Suprapubic skin (tissue), 4 donors: Measurements from ENCODE around the gene PPM1M. TPM values are rescaled to one million over a fixed set of nuclear protein-coding genes. Genes with fewer than 3 reads are reported as not detected.

ENCODE experiments used
- DNase-seq, 2 donors: peaks; one replicate each; pipeline ENCODE4 v3.0.0-alpha.2; 2019; ENCODE audit warnings: low spot score in 2 of 2
- H3K27ac ChIP-seq: fragments of 200-600 bp; sonication (generic); one replicate; pipeline ENCODE4 v1.5.1; 2019
- H3K27me3 ChIP-seq: fragments of 200-600 bp; sonication (generic); one replicate; pipeline ENCODE4 v1.5.1; 2019
- H3K36me3 ChIP-seq: fragments of 200-600 bp; sonication (generic); one replicate; pipeline ENCODE4 v1.5.1; 2019
- H3K4me1 ChIP-seq: fragments of 200-600 bp; sonication (generic); one replicate; pipeline ENCODE4 v1.5.1; 2019
- H3K4me3 ChIP-seq: fragments of 200-600 bp; sonication (generic); one replicate; pipeline ENCODE4 v1.5.1; 2019; ENCODE audit warnings: mild to moderate bottlenecking
- H3K9me3 ChIP-seq: fragments of 200-600 bp; sonication (generic); one replicate; pipeline ENCODE4 v1.5.1; 2019
- EP300 ChIP-seq: sonication (generic); formaldehyde crosslinking; IDR thresholded peaks from one replicate; pipeline ENCODE4 v1.6.1; 2017; ENCODE audit warnings: antibody characterized with exemption
- POLR2A ChIP-seq, 2 donors: fragments of 450-650 bp; IDR thresholded peaks; one replicate each; pipeline ENCODE4 v1.6.1; 2017; ENCODE audit warnings: antibody characterized with exemption in 2 of 2, mild to moderate bottlenecking in 2 of 2, moderate library complexity in 2 of 2
- POLR2AphosphoS5 ChIP-seq, 3 donors: sonication (generic); formaldehyde crosslinking; IDR thresholded peaks; one replicate each; pipeline ENCODE4 v1.6.1; 2017; ENCODE audit warnings: antibody characterized with exemption in 3 of 3
- WGBS: methylation state at CpG from one replicate; pipeline ENCODE4 v1.1.5; 2018; 5-methylcytosine and 5-hydroxymethylcytosine counted together
- total RNA-seq, 4 donors: library from RNA; depleted of rRNA; stranded (reverse); fragments of >200 nt; gene quantifications; one replicate each; pipeline ENCODE4 v1.1.0, GENCODE V29; 2016
- TF ChIP-seq, protein P1 (sequence below), 2 donors: fragments of 200-600 bp in 1 of 2; fragments of 450-650 bp in 1 of 2; sonication (generic) in 1 of 2; IDR thresholded peaks; one replicate each; pipeline ENCODE4 v1.5.1; 2016 to 2019; ENCODE audit warnings: antibody characterized with exemption in 2 of 2, mild to moderate bottlenecking in 1 of 2, moderate library complexity in 1 of 2

The PPM1M gene
- total RNA-seq, 4 donors from 2014 or later: 10.0 to 17.5 (median 11.3) TPM

GRCh38 chr3:52227766-52228165 is 17.8 kb upstream of the PPM1M start:
- 86% methylated on average over 7 of the region's 7 CpGs for WGBS
- DNase-seq: no peak
- Histone ChIP-seq H3K9me3 (no peaks in the 10 kb centered on the region), H3K4me3 (no peak overlapping the region), H3K36me3 (peaks cover 50% of the 10 kb centered on the region), H3K4me1 (peaks cover under 1% of the 10 kb centered on the region), H3K27me3 (no peaks in the 10 kb centered on the region), H3K27ac (no peak overlapping the region)
- TF ChIP-seq POLR2A (IDR thresholded peaks at IDR 0.05): no peak

DNA sequence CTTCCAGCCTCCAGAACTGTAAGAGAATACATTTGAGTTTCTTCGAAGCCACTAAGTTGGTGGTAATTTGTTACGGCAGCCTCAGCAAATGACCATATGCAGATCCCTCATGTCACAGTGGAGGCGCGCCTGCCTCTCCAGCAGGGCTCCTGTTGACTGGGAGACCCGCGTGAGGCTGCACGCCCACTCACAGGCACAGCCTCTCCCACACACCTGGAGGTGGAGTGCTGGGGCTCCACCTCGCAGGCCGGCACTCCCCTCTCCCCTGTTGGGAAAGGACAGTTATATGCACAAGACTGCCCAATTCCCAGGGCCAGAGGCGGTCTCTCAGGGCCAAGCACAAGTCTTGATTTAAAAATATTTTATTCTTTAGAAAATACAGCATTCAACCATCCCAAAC is 17.3 kb upstream of the PPM1M start:
- TF ChIP-seq, protein P1, sequence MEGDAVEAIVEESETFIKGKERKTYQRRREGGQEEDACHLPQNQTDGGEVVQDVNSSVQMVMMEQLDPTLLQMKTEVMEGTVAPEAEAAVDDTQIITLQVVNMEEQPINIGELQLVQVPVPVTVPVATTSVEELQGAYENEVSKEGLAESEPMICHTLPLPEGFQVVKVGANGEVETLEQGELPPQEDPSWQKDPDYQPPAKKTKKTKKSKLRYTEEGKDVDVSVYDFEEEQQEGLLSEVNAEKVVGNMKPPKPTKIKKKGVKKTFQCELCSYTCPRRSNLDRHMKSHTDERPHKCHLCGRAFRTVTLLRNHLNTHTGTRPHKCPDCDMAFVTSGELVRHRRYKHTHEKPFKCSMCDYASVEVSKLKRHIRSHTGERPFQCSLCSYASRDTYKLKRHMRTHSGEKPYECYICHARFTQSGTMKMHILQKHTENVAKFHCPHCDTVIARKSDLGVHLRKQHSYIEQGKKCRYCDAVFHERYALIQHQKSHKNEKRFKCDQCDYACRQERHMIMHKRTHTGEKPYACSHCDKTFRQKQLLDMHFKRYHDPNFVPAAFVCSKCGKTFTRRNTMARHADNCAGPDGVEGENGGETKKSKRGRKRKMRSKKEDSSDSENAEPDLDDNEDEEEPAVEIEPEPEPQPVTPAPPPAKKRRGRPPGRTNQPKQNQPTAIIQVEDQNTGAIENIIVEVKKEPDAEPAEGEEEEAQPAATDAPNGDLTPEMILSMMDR (IDR thresholded peaks at IDR 0.05): no peak
- TF ChIP-seq POLR2AphosphoS5 (IDR thresholded peaks at IDR 0.05): no peak
- no peak for TF ChIP-seq EP300
- no peak for TF ChIP-seq POLR2A (IDR thresholded peaks at IDR 0.05)
- Histone ChIP-seq H3K4me3 (no peak overlapping the region), H3K27ac (no peak overlapping the region), H3K27me3 (no peaks in the 10 kb centered on the region), H3K36me3 (peaks cover 54% of the 10 kb centered on the region), H3K4me1 (peaks cover 4% of the 10 kb centered on the region), H3K9me3 (no peaks in the 10 kb centered on the region)
- no peak for DNase-seq
- WGBS: 89% methylated on average over 3 of the region's 10 CpGs

- H3K36me3 ChIP-seq: peaks cover 54% of the 10 kb centered on the region
Observed at GRCh38 chr3:52228751-52229291, 16.7 kb upstream of the PPM1M start.

GRCh38 chr3:52229656-52230055 is 15.9 kb upstream of the PPM1M start:
- TF ChIP-seq, protein P1 (IDR thresholded peaks at IDR 0.05): no peak
- TF ChIP-seq POLR2AphosphoS5 (IDR thresholded peaks at IDR 0.05): no peak
- no peak for TF ChIP-seq POLR2A (IDR thresholded peaks at IDR 0.05)
- no peak for TF ChIP-seq EP300
- no peak for DNase-seq
- H3K9me3 ChIP-seq: no peaks in the 10 kb centered on the region
- H3K27ac ChIP-seq: no peak overlapping the region
- peaks cover 4% of the 10 kb centered on the region for H3K4me1 ChIP-seq
- 98% methylated on average over 10 of the region's 13 CpGs for WGBS
- peaks cover 62% of the 10 kb centered on the region for H3K36me3 ChIP-seq
- H3K27me3 ChIP-seq: no peaks in the 10 kb centered on the region
- no peak overlapping the region for H3K4me3 ChIP-seq

More at GRCh38 chr3:52228751-52229291, 16.7 kb upstream of the PPM1M start:
- H3K27me3 ChIP-seq: no peaks in the 10 kb centered on the region
- H3K27ac ChIP-seq: no peak overlapping the region
- H3K9me3 ChIP-seq: no peaks in the 10 kb centered on the region
- TF ChIP-seq POLR2A (IDR thresholded peaks at IDR 0.05) (no peak), EP300 (no peak), POLR2AphosphoS5 (IDR thresholded peaks at IDR 0.05) (no peak)
- TF ChIP-seq, protein P1 (IDR thresholded peaks at IDR 0.05): no peak
- no peak overlapping the region for H3K4me3 ChIP-seq
- peaks cover 4% of the 10 kb centered on the region for H3K4me1 ChIP-seq
- WGBS: 89% methylated on average over 13 of the region's 21 CpGs
- no peak for DNase-seq

DNA sequence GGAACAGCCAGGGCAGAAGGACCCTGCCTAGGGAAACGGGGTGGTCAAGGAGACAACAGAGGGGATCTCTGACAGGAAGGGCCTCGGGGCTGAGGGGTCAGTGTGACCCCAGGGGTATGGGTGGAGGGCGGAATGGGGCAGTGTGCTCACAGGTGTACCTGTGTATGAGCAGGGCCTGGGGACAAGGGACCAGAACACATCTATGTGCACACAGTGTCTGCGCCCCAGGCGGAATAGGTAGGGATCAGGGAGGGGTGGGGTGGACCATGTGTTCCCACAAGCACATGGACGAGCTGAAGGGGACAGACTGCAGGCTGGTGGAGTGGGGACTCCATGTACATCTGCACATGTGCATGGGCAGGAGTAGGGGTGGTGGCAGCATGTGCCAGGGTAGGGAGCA is 15.1 kb upstream of the PPM1M start:
- H3K9me3 ChIP-seq: no peaks in the 10 kb centered on the region
- H3K27me3 ChIP-seq: no peaks in the 10 kb centered on the region
- no peak for DNase-seq
- H3K4me3 ChIP-seq: no peak overlapping the region
- peaks cover 64% of the 10 kb centered on the region for H3K36me3 ChIP-seq
- no peak overlapping the region for H3K27ac ChIP-seq
- TF ChIP-seq, protein P1 (IDR thresholded peaks at IDR 0.05): no peak
- TF ChIP-seq POLR2A (IDR thresholded peaks at IDR 0.05): no peak
- TF ChIP-seq POLR2AphosphoS5 (IDR thresholded peaks at IDR 0.05): no peak
- no peak for TF ChIP-seq EP300
- WGBS: 91% methylated on average over 6 of the region's 6 CpGs
- H3K4me1 ChIP-seq: peaks cover 4% of the 10 kb centered on the region
